Testis (tissue), 2 donors: Measurements from ENCODE around the gene PDILT.

Experiments used
- POLR2A ChIP-seq: fragments of 450-650 bp; IDR thresholded peaks from one replicate; pipeline ENCODE4 v1.6.1; 2017; ENCODE audit warnings: antibody characterized with exemption, mild to moderate bottlenecking, moderate library complexity
- TF ChIP-seq, protein P1 (sequence below), 3 experiments: fragments of 450-650 bp in 2 of 3; fragments of 200-600 bp in 1 of 3; sonication (generic) in 1 of 3; IDR thresholded peaks; one replicate each; pipeline ENCODE4 v1.5.1; 2016 to 2019; ENCODE audit warnings: antibody characterized with exemption in 3 of 3, mild to moderate bottlenecking in 2 of 3, moderate library complexity in 1 of 3

DNA sequence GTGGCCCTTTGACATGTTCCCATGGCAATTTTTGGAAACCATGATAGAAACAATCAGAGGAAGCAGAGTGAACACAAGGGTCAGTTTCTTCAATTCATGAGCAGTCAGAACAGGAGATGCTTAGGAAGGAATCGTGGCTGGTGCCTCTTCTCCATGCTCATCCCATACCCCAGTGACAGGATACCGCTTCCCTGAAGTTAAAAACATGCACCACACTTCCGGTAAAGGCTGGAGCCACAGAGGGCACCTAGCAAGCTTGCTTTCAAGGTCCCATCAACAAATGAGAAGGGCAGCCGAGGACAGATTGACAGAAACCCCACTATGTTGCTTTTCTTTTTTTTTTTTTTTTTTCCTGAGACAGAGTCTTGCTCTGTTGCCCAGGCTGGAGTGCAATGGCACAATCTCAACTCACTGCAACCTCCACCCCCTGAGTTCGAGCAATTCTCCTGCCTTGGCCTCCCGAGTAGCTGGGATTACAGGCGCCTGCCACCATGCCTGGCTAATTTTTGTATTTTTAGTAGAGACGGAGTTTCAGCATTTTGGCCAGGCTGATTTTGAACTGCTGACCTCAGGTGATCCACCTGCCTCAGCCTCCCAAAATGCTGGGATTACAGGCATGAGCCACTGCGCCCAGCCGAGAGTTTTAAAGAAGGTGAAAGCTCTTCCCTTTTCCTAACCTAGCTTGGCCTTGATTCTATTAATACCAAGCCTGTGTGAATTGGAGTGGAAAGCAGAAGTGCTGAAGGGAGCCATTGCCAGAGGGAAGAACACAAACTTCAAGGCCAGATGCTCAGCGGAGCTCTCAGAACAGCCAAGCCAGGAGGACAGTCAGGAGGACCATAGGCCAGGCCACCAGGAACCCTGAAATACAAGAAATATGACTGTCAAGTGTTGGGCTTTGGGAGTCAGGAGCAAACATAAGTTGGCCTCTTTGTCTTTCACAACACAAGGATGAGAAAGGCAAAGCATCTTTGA, 93.8 kb downstream of the PDILT start:
- TF ChIP-seq POLR2A: no peak
- TF ChIP-seq, protein P1, sequence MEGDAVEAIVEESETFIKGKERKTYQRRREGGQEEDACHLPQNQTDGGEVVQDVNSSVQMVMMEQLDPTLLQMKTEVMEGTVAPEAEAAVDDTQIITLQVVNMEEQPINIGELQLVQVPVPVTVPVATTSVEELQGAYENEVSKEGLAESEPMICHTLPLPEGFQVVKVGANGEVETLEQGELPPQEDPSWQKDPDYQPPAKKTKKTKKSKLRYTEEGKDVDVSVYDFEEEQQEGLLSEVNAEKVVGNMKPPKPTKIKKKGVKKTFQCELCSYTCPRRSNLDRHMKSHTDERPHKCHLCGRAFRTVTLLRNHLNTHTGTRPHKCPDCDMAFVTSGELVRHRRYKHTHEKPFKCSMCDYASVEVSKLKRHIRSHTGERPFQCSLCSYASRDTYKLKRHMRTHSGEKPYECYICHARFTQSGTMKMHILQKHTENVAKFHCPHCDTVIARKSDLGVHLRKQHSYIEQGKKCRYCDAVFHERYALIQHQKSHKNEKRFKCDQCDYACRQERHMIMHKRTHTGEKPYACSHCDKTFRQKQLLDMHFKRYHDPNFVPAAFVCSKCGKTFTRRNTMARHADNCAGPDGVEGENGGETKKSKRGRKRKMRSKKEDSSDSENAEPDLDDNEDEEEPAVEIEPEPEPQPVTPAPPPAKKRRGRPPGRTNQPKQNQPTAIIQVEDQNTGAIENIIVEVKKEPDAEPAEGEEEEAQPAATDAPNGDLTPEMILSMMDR (IDR thresholded peaks at IDR 0.05): no peak
